HCT116 (cell line): ENCODE data around the gene PCDHB11. TPM values are rescaled to one million over a fixed set of nuclear protein-coding genes. Genes with fewer than 3 reads are reported as not detected.

Experiments used
- ATAC-seq: fragments of 200-7000 bp; cut with Tn5 transposase; 2 replicates; pipeline ENCODE4 v1.9.1; 2020; ENCODE audit warnings: mild to moderate bottlenecking, moderate library complexity
- BruUV-seq: library from RNA; stranded (reverse); fragments of 400-500 nt; replicated peaks from 2 replicates; lab custom pipeline; 2021; lab: Mats Ljungman, UMichigan
- CTCF ChIA-PET: fragments of 300-600 bp; sonication (Branson Sonifier 250); formaldehyde crosslinking; loops from one replicate; lab custom pipeline; 2021; ENCODE audit warnings: antibody characterized with exemption; lab: Charles Lee
- POLR2A ChIA-PET: fragments of 300-600, 350-600 bp; sonication (Branson Sonifier 250); formaldehyde crosslinking; loops from one replicate; lab custom pipeline; 2021; ENCODE audit warnings: antibody characterized with exemption; lab: Charles Lee
- RAD21 ChIA-PET, 2 experiments: fragments of 300-600 bp; sonication (Branson Sonifier 250); formaldehyde crosslinking; loops; one replicate each; lab custom pipeline; 2023; ENCODE audit warnings: low total read pairs in 2 of 2; ENCODE audit not compliant: uncharacterized antibody in 2 of 2, unreplicated experiment in 2 of 2, low non-redundant PET in 1 of 2; lab: Charles Lee
- DNase-seq: peaks from one replicate; pipeline ENCODE4 v3.0.0-alpha.2; 2010; ENCODE audit warnings: low read depth, low spot score
- H2AFZ ChIP-seq: fragments of 200-600 bp; shearing (Covaris generic), sonication (generic); 2 replicates; pipeline ENCODE4 v1.6.1; 2017; ENCODE audit warnings: low read depth, mixed run types, mixed read lengths, antibody characterized with exemption, low read length; ENCODE audit not compliant: poor library complexity, severe bottlenecking
- H3K27ac ChIP-seq: 2 replicates; pipeline ENCODE4 v1.5.1; 2012; ENCODE audit warnings: low read depth, low read length
- H3K27me3 ChIP-seq: fragments of 200-600 bp; sonication (generic); 2 replicates; pipeline ENCODE4 v1.6.1; 2016; ENCODE audit warnings: mixed run types, low read length, mixed read lengths; ENCODE audit not compliant: insufficient read depth
- H3K36me3 ChIP-seq, 2 experiments: fragments of 200-500 bp in 1 of 2; fragments of 200-600 bp in 1 of 2; sonication (Bioruptor generic) in 1 of 2; sonication (generic) in 1 of 2; 2 replicates each; pipeline versions ENCODE4 v1.5.1 to v1.6.1; 2014 to 2016; ENCODE audit warnings: low read length in 2 of 2, inconsistent platforms in 1 of 2, mixed read lengths in 1 of 2, mixed run types in 1 of 2; ENCODE audit not compliant: insufficient read depth in 2 of 2, control insufficient read depth in 1 of 2
- H3K4me1 ChIP-seq, 2 experiments: fragments of 200-600 bp in 1 of 2; sonication (generic) in 1 of 2; 2 replicates each; pipeline versions ENCODE4 v1.5.1 to v1.6.1; 2012 to 2017; ENCODE audit warnings: low read length in 2 of 2, inconsistent platforms in 1 of 2, mild to moderate bottlenecking in 1 of 2, mixed read lengths in 1 of 2, mixed run types in 1 of 2, moderate library complexity in 1 of 2; ENCODE audit not compliant: insufficient read depth in 2 of 2, control insufficient read depth in 1 of 2
- H3K4me2 ChIP-seq: fragments of 200-600 bp; sonication (generic); 2 replicates; pipeline ENCODE4 v1.6.1; 2017; ENCODE audit warnings: mixed run types, low read length, mixed read lengths
- H3K4me3 ChIP-seq, 2 experiments: fragments of 200-600 bp in 1 of 2; sonication (generic) in 1 of 2; replicated peaks in 1 of 2; 2 replicates each; pipeline ENCODE4 v1.5.1; 2011 to 2016; ENCODE audit warnings: low read length in 2 of 2, control low read depth in 1 of 2, low read depth in 1 of 2, mild to moderate bottlenecking in 1 of 2, mixed read lengths in 1 of 2, mixed run types in 1 of 2
- H3K79me2 ChIP-seq: fragments of 200-600 bp; sonication (generic); 2 replicates; pipeline ENCODE4 v1.6.1; 2017; ENCODE audit warnings: mild to moderate bottlenecking, mixed run types, low read length, moderate library complexity, mixed read lengths; ENCODE audit not compliant: insufficient read depth
- H3K9ac ChIP-seq: fragments of 200-600 bp; sonication (generic); 2 replicates; pipeline ENCODE4 v1.6.1; 2016; ENCODE audit warnings: low read length, mixed read lengths
- H3K9me2 ChIP-seq: fragments of 200-600 bp; sonication (generic), shearing (Covaris generic); 2 replicates; pipeline ENCODE4 v1.6.1; 2017; ENCODE audit warnings: mixed run types, mild to moderate bottlenecking, moderate library complexity; ENCODE audit not compliant: insufficient read depth
- H3K9me3 ChIP-seq, 2 experiments: fragments of 200-500 bp in 1 of 2; fragments of 200-600 bp in 1 of 2; sonication (Bioruptor generic) in 1 of 2; sonication (generic) in 1 of 2; 2 replicates each; pipeline ENCODE4 v1.6.1; 2014 to 2017; ENCODE audit warnings: low read length in 2 of 2, mixed read lengths in 2 of 2, inconsistent platforms in 1 of 2, low read depth in 1 of 2, mild to moderate bottlenecking in 1 of 2, mixed run types in 1 of 2, moderate library complexity in 1 of 2; ENCODE audit not compliant: control insufficient read depth in 1 of 2, insufficient read depth in 1 of 2
- H4K20me1 ChIP-seq: fragments of 200-600 bp; sonication (generic), shearing (Covaris generic); 2 replicates; pipeline ENCODE4 v1.6.1; 2017; ENCODE audit warnings: mixed run types, mild to moderate bottlenecking, moderate library complexity; ENCODE audit not compliant: insufficient read depth
- ATF3 ChIP-seq: IDR thresholded peaks from 2 replicates; pipeline ENCODE4 v1.6.1; 2012
- CBX3 ChIP-seq: IDR thresholded peaks from 2 replicates; pipeline ENCODE4 v1.6.1; 2012; ENCODE audit warnings: low read depth
- CEBPB ChIP-seq: IDR thresholded peaks from 2 replicates; pipeline ENCODE4 v1.6.1; 2012; ENCODE audit warnings: low read depth
- EGR1 ChIP-seq: IDR thresholded peaks from 2 replicates; pipeline ENCODE4 v1.6.1; 2012; ENCODE audit warnings: low read depth
- EZH2 ChIP-seq: fragments of 200-600 bp; sonication (generic); IDR thresholded peaks from 2 replicates; pipeline ENCODE4 v1.6.1; 2017; ENCODE audit warnings: antibody characterized with exemption, mixed run types
- EZH2phosphoT487 ChIP-seq: fragments of 200-600 bp; IDR thresholded peaks from 2 replicates; pipeline ENCODE4 v1.6.1; 2018; ENCODE audit warnings: antibody characterized with exemption, borderline replicate concordance
- JUND ChIP-seq: IDR thresholded peaks from 2 replicates; pipeline ENCODE4 v1.6.1; 2012
- POLR2A ChIP-seq: IDR thresholded peaks from 2 replicates; pipeline ENCODE4 v1.7.0; 2011; ENCODE audit warnings: borderline replicate concordance; ENCODE audit not compliant: insufficient read depth, insufficient read length; ENCODE audit errors: extremely low read depth
- POLR2AphosphoS5 ChIP-seq: IDR thresholded peaks from 2 replicates; pipeline ENCODE4 v1.6.1; 2011; ENCODE audit warnings: mild to moderate bottlenecking, low read depth, low read length, moderate library complexity
- RAD21 ChIP-seq: IDR thresholded peaks from 2 replicates; pipeline ENCODE4 v1.6.1; 2012; ENCODE audit warnings: low read depth, mild to moderate bottlenecking
- SIN3A ChIP-seq: IDR thresholded peaks from 2 replicates; pipeline ENCODE4 v1.6.1; 2012; ENCODE audit warnings: low read depth
- SRF ChIP-seq: IDR thresholded peaks from 2 replicates; pipeline ENCODE4 v1.6.1; 2012; ENCODE audit warnings: low read depth
- TCF7L2 ChIP-seq: IDR thresholded peaks from 2 replicates; pipeline ENCODE4 v1.7.0; 2011; ENCODE audit warnings: borderline replicate concordance, inconsistent platforms; ENCODE audit not compliant: insufficient read depth, insufficient read length; ENCODE audit errors: extremely low read depth
- YY1 ChIP-seq: IDR thresholded peaks from 2 replicates; pipeline ENCODE4 v1.6.1; 2011; ENCODE audit warnings: low read length, low read depth, moderate library complexity, mild to moderate bottlenecking; ENCODE audit not compliant: insufficient replicate concordance; ENCODE audit errors: extremely low read depth
- ZBTB33 ChIP-seq: IDR thresholded peaks from 2 replicates; pipeline ENCODE4 v1.6.1; 2011; ENCODE audit warnings: mild to moderate bottlenecking, low read length, moderate library complexity; ENCODE audit not compliant: insufficient replicate concordance; ENCODE audit errors: extremely low read depth
- ZFX ChIP-seq: fragments of 450-650 bp; IDR thresholded peaks from 2 replicates; pipeline ENCODE4 v1.6.1; 2017
- ZNF274 ChIP-seq: fragments of 200-500 bp; sonication (Bioruptor generic); IDR thresholded peaks from 2 replicates; pipeline ENCODE4 v1.6.1; 2014; ENCODE audit warnings: mild to moderate bottlenecking, low read depth, low read length, inconsistent platforms
- intact Hi-C: fragments of 100-400 bp; cut with micrococcal nuclease; formaldehyde crosslinking; loops from 2 replicates; pipeline ENCODE4 v1.10.0; 2022
- total RNA-seq: library from RNA; stranded (reverse); gene quantifications from one replicate; pipeline ENCODE4 v1.2.1, GENCODE V29; 2021; ENCODE audit not compliant: unreplicated experiment
- TF ChIP-seq, protein P1 (sequence below), 3 experiments: fragments of 200-600 bp in 1 of 3; sonication (generic) in 1 of 3; IDR thresholded peaks in 2 of 3; conservative IDR thresholded peaks in 1 of 3; 2 replicates each; pipeline ENCODE4 v1.5.1; 2012 to 2017; ENCODE audit warnings: low read depth in 2 of 3, low read length in 2 of 3, antibody characterized with exemption in 1 of 3, borderline replicate concordance in 1 of 3, control low read depth in 1 of 3, mild to moderate bottlenecking in 1 of 3, mixed read lengths in 1 of 3, mixed run types in 1 of 3, moderate library complexity in 1 of 3; ENCODE audit not compliant: insufficient read depth in 1 of 3

Gene PCDHB11
- total RNA-seq, 1 experiment from 2014 or later, result 0.07 TPM

DNA sequence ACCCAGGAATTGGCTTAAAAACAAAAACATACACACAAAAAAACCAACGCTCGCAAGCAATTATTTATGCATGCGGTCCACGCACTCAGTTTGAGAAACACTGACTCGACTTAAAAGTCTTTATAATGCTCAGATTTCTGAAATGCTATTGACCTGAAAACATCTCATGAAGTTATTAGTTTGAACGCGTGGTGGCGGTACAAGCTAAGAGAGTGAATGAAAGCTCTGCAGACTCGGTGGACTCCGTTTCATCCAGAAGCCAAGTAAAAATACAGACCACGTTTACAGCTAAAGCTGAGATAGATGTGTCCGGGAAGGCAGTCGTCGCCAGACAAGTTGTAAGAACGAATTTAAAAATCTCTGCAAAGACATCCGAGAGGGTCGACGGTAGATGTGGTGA lies 49.6 kb upstream of the PCDHB11 start, which contains the start of gene PCDHB6 (continued):
- no peak for TF ChIP-seq SRF
- no peak for TF ChIP-seq EZH2
- TF ChIP-seq EZH2phosphoT487, result no peak
- TF ChIP-seq, protein P1, sequence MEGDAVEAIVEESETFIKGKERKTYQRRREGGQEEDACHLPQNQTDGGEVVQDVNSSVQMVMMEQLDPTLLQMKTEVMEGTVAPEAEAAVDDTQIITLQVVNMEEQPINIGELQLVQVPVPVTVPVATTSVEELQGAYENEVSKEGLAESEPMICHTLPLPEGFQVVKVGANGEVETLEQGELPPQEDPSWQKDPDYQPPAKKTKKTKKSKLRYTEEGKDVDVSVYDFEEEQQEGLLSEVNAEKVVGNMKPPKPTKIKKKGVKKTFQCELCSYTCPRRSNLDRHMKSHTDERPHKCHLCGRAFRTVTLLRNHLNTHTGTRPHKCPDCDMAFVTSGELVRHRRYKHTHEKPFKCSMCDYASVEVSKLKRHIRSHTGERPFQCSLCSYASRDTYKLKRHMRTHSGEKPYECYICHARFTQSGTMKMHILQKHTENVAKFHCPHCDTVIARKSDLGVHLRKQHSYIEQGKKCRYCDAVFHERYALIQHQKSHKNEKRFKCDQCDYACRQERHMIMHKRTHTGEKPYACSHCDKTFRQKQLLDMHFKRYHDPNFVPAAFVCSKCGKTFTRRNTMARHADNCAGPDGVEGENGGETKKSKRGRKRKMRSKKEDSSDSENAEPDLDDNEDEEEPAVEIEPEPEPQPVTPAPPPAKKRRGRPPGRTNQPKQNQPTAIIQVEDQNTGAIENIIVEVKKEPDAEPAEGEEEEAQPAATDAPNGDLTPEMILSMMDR (IDR thresholded peaks at IDR 0.05 in 2 of 3, conservative IDR thresholded peaks at IDR 0.05 in 1 of 3; ENCODE audit: borderline replicate concordance in 1 of 3, insufficient read depth in 1 of 3, low read depth in 2 of 3, low read length in 2 of 3), result no peak
- TF ChIP-seq ZBTB33, result no peak
- TF ChIP-seq RAD21, result no peak
- TF ChIP-seq POLR2AphosphoS5, result no peak
- TF ChIP-seq ZFX, result no peak
- no peak for TF ChIP-seq SIN3A
- no peak for TF ChIP-seq CBX3

- POLR2A ChIA-PET, result no interaction called here
- intact Hi-C loops, result no loop called here
- CTCF ChIA-PET, result no interaction called here
- H3K9me3 ChIP-seq, result no peaks in the 10 kb centered on the region; a peak in 1 of 4 replicates
- H3K4me1 ChIP-seq, result no peaks in the 10 kb centered on the region
- H3K4me3 ChIP-seq, result no peak overlapping the region
- no peaks in the 10 kb centered on the region for H3K79me2 ChIP-seq
- no peaks in the 10 kb centered on the region for H3K27me3 ChIP-seq
- no peak overlapping the region for H2AFZ ChIP-seq
- no peaks in the 10 kb centered on the region for H3K36me3 ChIP-seq
- H3K9me2 ChIP-seq, result no peaks in the 10 kb centered on the region
- DNase-seq, result no peak
- RAD21 ChIA-PET, result no interaction called here
- no TSS peak for BruUV-seq
- no peak overlapping the region for H3K9ac ChIP-seq
- ATAC-seq, result no peak
- H4K20me1 ChIP-seq, result no peaks in the 10 kb centered on the region
- H3K27ac ChIP-seq, result no peak overlapping the region
- H3K4me2 ChIP-seq, result no peak overlapping the region
- no peak for TF ChIP-seq YY1
- no peak for TF ChIP-seq SRF
- no peak for TF ChIP-seq EGR1
- TF ChIP-seq CEBPB, result no peak
- no peak for TF ChIP-seq POLR2A
- TF ChIP-seq ATF3, result no peak
- no peak for TF ChIP-seq TCF7L2
- no peak for TF ChIP-seq EZH2phosphoT487
- no peak for TF ChIP-seq ZFX
- TF ChIP-seq EZH2, result no peak
- no peak for TF ChIP-seq RAD21
- no peak for TF ChIP-seq JUND
- no peak for TF ChIP-seq ZBTB33
- TF ChIP-seq ZNF274, result no peak
- no peak for TF ChIP-seq SIN3A
- TF ChIP-seq POLR2AphosphoS5, result no peak
Observed at GRCh38 chr5:141150224-141150992, 49.0 kb upstream of the PCDHB11 start.
